ENCODE measurements around the gene TAF10.

The TAF10 gene

DNA sequence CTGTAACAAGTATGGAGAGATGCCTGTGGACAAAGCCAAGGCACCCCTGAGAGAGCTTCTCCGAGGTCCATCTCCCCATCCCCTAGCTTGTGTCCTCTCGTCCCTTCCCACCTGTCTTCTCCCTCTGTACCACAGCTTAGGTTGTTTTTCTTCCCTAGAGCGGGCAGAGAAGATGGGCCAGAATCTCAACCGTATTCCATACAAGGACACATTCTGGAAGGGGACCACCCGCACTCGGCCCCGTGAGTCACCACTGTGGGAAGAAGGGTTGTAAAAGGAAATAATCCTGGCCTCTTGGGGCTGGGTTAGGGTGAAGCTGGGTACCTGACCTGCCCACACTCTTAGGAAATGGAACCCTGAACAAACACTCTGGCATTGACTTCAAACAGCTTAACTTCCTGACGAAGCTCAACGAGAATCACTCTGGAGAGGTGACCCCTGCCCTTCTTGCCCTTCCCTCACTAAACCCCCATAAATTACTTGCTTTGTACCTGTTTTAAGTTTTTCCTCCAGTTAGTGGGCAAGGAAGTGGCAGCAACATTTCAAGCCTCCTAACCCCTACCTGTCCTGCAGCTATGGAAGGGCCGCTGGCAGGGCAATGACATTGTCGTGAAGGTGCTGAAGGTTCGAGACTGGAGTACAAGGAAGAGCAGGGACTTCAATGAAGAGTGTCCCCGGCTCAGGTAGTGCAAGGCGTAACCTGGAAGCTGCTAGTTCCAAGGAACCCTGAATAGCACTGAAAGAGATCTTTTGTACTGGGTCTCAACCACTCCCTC lies 3.1 kb downstream of the TAF10 start:
- DNase-seq (ENCODE audit: low read depth): no peak

DNA sequence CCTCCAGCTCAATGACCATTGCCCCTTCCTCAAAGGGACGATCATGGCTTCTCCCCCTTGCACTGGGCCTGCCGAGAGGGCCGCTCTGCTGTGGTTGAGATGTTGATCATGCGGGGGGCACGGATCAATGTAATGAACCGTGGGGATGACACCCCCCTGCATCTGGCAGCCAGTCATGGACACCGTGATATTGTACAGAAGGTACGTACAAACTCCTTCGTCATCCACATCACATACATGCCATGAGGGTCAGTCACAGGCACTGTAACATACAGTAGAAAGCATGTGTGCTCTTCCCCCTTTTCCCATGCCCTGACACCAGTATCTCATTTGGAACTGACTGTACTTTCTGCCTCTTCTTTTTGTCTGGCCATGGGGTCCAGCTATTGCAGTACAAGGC lies 4.0 kb downstream of the TAF10 start:
- DNase-seq (ENCODE audit: low read depth): no peak

DNA sequence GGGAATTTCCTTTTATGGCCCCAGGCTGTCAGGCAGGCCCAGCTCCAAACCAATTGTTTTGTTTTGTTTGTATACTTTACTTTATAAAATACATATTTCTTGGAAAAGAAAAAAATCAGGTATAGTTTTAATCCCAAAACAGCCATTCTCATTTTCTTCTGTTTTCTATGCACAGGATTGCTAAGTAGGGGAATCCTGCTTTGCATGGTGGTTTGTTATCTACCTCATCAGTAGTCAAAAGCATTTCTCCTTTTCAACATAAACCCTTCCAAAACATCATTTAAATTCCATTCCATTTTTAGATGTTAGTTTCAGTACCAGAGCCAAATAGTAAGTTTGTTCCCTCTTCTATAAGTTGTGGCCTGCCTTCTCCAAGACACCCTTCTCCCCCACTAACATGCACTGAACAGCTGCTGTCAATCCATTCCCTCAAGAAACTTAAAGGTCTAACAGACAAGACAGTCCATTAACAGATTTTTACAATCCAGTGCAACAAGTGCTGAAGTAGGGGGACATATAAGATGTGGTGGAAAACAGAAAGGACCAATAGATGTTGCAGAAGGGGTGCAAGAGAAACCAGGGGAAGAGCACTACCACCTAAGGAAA lies 4.7 kb downstream of the TAF10 start:
- no peak for DNase-seq (ENCODE audit: low read depth)

DNA sequence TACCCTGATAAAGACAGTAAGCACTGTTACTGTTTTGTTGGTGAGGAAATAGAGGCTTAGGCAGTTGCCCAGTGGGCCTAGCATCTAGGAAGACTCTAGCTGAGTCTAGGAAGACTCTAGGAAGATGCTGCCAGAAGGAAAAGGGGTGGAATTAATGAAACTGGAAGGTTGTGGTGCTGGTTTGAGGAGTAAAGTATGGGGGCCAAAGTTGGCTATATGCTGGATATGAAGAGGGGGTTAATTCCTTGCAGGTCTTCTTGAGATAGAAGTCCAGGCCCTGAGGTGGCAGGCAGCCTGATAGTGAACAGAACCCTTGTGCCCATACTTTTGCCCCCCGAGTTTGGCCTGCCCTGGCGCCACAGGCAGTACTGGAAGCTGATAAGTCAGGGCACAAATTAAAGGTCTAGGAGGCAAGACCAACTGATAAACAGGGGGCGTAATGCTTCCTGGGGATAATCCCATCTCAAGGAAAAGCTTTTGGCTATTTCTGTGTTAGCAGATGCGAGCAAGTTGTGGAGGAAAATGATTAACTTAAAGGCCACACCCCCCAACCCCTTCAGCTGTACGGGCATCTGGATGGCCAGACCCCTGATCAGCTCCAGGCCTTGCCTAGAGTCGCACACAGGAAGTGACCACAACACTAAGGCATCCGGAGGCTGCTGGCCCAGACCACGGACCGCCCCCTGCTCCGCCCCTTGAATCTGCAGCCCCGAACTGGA lies 5.4 kb downstream of the TAF10 start:
- peak; percentile 29 for DNase-seq (ENCODE audit: low read depth)

DNA sequence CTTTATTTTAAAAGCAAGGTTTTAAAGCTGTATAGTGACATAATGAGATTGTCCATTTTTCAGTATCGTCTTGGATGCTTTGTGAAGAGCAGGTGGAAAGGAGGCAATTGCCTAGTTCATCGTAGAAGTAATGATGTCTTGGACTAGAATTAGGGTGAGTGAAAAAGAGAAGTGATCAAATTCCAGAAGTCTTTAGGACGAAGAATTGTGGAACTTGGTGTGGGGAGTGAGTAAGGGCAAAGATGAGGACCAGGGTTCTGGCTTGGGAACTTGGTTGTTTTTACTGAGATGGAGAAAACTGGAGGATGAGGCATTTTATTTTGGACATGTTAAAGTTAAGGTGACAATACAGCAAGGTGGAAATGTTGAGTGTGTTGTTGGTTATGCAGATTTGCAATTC lies 7.2 kb downstream of the TAF10 start:
- DNase-seq (ENCODE audit: low read depth): no peak

DNA sequence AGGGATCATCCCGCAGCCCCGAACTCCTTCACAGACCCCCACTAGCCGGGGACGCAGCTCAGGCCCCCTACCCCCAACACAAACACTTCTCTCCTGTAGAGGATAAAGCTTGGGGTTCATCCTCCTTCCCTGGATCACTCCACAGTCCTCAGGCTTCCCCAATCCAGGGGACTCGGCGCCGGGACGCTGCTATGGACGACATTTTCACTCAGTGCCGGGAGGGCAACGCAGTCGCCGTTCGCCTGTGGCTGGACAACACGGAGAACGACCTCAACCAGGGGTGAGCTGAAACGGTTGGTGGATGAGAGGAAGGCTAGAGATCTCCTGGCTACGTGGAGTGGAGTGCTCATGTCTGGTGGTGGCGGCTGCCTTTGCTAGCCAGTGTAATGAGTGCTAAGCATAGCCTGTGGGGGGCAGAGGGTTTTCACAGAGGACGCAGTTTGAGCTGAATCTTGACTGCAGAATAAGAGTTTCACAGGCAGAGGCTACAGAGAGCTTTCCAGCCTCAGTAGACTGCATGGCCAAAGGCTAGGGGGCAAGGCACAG lies 7.9 kb downstream of the TAF10 start:
- DNase-seq (ENCODE audit: low read depth): peak; percentile 44

DNA sequence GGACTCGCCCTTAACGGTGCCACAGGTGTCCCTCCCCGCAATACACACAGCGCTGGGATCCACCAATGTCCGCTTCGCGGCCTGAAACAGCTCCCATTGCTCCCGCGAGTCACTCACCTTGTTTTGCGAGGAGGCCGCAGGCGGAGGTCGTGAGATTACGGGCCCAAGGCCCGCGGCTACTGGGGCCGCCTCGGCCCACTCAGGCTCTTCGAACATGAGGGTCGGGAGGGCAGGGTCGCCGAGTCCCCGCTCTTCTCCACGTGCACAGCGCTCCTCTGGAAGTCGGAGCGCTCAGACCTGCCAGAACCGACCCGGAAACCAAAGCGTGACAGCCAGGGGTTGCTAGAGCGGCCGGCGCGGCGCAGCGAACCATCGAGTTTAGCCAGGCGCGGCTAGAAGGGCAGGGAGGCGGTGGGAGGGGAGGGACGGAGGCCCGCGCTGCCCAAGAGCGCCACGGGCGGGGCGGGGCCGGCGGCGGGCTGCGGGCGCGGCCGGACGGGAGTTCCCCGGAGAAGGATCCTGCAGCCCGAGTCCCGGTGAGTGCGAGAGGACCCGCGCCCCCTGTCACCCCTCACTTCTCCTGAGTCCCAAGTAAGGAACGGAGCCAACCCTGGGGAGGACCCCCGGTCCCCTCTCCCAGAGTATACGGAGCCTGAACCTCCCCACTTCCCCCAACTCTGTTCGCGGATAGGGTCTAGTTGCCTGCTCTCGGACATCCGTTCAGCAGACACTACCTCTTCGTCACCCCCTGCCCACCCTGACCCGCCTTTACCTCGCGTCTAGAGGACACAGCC lies 8.5 kb downstream of the TAF10 start, which contains the start of the genes ILK and RRP8:
Gene ILK, plus strand, starts transcription at position 488 of the 794 bp plus-strand sequence. CDS start 498 bp downstream, outside the sequence.
Gene RRP8, minus strand, starts transcription at position 330 of the 794 bp plus-strand sequence. Its CDS starts 114 bp downstream, at position 216.
- DNase-seq (ENCODE audit: low read depth): peak; percentile 80

DNA sequence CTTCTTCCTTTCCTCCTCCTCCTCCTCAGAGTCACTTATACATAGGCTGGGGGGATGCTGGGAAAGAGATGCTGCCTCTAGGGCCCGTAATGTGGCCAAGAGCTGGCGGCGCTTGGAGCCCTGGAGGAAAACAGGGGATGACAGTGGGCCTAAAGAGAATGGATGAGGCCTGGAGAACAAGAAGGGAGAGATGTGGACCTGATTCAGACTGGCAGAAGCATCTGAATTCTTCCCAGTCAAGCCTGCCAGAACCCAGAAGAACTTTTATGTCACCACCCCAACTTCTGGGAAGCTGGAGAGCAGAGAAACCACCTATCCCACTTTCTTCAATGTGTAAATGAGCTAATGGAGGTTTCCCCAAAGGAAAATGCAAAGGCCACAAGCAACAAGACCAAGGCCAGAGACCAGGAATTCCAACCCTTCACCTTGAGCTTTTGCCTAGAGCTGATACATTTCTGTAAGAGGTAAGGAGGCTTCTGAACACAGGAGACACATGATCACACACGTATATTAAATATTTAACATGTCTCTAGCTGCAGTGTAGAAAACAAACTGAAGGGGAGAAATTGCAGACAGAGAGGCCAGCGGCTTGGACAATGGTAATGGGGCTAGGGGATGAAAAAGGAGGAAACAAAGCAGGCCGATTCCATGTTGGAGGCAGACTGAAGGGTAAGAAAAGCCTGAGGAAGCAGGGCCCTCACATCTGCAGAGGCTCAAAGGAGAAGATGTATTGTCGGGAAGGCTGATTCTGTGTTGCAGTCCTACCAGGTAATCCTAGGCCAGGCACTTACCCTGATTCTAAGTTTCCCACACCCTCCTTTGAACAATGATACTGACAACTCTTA lies 9.7 kb downstream of the TAF10 start:
- no peak for DNase-seq (ENCODE audit: low read depth)

DNA sequence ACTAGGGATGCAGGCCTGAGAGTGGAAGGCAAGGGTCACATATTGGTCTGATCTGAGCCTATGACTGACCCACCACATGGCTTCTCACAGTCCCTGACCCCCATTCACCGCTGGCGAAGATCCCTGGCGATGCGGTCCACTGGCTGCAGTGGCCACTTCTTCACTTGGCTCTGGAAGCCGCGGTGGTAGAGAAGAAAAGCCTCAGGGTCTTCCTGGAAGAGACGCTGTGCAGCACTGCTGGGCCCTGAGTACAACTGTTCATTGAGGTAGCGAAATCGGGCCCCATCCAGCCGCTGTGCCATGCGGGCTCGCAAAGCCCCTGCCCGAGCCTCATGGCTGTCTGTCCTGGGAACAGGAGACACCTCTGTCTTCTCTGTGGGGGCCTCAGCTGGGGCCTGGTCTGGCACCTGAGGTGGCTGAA lies 11.0 kb downstream of the TAF10 start:
- no peak for DNase-seq (ENCODE audit: low read depth)

DNA sequence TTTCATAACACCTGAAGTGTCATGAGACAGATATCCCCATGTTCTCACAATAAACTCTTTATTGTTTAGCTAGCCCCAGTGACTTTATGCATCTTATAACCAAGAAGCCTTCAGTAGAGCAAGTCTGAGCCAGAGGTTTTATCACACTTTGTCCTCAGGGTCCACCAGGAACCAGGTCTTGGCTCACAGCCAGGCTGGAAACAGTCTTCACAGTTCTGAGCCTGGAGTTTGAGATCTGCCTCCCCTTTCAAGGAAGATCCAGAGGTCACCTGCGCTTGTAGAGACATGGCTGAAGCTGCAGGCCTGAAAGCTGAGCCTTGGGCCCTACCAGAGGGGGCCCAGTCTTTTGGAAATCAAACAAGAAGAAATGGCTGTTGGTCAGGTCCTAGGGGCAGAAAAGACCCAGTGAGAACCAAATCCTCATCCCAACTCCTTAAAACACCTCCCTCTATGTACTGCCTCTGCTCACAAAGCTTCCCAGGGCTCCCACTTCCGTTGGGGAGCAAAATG lies 12.1 kb downstream of the TAF10 start:
- no peak for DNase-seq (ENCODE audit: low read depth)

DNA sequence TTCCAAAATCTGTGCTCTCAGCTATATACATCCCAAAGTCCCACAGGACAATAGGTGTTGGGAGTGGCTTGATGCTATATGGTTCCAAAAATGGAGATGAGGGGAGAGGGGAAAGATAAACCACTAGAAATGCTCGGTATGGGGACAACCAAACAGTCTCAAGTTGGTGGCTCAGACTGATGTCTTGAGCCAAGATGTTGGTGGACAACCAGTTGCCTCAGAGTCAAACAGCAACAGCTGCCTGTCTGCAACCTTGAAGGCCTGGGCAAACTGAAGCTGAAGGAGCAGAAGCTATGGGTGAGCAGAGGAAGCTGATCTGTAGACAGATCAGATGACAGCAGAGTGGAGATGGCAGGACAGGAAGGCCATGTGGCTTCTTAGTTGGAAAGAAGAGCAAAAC lies 12.6 kb downstream of the TAF10 start:
- DNase-seq (ENCODE audit: low read depth): no peak

DNA sequence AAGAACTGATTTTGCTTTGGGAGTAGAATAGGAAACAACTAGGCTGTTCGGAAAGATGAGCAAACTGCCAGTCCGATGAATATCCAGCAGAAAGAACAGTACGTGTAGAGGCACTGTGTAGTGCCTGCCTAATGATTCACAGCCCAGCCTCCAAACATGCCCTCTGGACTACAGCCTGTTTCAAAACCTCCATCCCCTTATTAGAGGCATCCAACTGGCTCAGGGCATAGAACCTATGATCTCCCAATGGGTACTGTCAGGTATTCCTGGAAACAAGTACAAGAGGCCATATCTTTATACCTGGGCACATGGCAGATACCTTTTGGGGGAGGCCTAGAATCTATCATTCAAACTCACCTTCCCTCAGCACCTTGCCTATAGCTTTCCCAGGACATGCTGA lies 13.5 kb downstream of the TAF10 start:
- DNase-seq (ENCODE audit: low read depth): no peak

DNA sequence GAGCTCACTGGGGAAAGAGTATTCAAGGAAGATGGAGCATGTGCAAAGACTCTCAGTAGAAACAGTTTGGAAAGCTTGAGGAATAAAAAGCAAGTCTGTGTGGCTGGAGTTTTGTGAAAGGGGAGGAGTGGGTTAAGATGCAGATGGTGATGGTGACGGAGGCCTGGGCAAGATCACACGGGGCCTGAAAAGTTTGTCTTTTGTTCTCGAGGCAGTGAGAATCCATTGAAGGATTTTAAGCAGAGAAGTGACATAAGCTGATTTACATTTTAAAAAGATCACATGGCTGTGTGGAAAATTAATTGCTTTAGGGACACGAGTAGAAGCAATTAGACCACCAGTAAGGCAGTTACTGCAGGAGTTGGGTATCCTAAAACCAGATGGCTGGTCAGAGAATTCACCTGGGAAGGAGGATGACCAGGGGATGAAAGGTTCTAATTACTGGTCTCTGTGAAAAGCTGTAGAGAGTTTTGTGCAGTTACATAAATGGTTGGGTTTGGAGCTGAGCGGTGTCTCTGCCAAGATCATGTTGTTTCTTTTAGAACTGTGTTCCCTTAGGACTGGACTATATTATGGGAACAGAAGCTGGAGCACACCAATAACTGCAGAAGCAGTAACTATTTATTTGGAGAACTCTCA lies 15.7 kb downstream of the TAF10 start:
- DNase-seq (ENCODE audit: low read depth): no peak

DNA sequence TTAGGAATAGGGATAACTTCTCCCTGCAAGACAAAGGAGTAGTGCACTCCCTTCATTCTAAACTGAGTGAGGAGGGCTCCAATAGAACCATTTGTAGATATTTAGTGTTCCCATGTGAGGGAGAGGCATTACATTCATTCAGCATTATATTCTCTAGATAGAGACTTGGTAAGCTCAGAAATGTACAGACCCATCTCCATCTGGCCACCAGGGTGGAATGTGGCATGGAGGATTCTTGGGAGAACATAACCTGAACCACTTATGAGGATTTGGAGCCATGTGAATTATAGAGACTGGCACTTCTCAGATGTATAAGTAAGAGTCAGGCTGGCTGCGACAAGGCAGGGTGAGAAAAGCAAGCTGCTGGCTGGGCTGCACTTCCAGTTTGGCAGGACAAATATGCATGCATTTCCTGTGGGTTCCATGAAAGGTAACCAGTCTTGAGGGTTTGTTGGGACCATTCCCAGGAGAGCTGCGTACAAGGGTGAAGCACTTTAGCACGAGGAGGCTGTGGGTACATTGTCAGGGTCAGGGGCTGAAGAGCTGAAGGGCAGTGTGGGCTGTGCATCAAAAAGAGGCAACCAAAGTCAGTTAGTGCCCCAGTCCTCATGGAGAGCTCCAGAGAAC lies 17.8 kb downstream of the TAF10 start:
- DNase-seq (ENCODE audit: low read depth): no peak

DNA sequence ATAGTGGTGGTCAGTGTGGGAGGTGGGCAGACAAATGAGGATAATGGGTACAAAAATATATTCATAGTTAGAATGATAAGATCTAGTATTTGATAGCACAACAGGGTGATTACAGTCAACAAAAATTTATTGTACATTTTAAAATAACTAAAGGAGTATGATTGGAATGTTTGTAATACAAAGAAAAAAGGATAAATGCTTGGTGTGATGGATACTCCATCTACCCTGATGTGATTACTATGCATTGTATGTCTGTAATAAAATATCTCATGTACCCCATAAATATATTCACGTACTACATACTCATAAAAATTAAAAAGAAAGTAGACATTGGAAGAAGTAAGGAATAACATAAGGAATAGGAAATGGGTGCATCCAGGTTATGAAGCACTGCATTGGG lies 24.0 kb downstream of the TAF10 start:
- no peak for DNase-seq (ENCODE audit: low read depth)

DNA sequence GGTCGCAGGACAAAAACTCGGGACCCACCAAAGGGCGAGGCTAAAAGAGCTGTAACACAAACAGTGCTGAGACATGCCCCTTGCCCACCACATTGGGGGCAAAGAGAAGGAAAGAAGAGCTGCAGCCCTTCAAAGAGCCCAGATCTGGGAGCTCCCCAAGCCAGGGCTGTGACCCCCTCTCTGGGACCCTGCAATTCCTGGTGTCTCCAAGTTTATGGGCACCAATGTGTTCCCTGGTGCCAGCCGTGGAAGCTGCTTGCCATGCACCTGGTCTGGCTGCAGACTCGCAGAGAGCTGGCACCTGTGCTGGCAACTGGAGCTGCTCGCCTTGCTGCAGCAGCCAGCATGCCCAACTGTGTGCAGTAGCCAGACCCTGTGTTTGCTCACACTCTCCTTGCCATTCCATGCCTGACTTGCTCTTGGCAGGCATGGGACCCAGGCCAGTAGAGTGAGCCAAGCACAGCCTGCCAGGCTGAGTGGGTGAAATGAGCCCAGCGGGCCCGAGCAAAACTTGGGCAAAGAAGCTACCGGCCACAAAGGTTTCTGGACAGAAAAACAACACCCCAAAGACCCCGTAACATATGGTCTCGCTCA lies 24.6 kb downstream of the TAF10 start:
- DNase-seq (ENCODE audit: low read depth): no peak

DNA sequence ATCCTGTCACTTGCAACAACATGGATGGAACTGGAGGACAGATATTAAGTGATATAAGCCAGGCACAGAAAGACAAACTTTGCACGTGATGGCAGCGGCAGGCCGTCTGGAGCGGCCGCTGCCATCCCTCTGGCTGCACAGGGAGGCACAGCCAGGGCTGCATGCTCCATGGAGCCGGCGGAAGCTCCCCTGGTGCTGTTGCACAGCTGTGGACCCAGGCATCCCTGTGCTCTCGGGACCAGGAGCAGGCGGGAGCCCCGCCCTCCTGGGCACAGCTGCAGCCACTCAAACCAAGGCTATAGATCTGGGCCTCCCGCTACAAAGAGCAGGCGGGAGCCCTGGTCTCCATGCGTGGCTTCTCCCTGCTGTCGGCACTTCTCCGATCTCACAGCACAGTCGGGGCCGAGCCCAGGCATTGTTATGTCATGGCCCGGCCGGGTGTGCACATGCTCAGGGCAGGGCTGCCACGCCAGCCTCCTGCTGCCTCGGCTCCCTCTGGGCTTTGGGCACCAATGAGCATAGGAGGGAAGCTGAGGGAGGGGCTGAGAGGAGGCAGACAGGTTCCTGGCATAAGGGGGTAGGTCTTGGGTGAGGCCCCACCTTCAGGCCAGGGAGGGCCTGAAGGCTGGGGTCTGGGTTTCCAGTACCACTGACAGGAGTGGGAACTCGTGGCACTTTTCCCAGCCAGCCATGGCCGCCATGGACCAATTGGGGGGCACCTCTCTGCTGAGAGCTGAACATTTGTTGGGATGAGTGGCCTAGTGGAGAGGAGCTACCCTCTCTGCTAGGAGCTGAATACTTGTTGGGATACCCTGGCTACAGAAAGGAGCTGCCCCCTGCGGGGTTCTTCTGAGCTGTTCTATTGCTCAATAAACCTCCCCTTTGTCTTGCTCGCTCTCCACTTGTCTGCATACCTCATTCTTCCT lies 25.3 kb downstream of the TAF10 start:
- no peak for DNase-seq (ENCODE audit: low read depth)

DNA sequence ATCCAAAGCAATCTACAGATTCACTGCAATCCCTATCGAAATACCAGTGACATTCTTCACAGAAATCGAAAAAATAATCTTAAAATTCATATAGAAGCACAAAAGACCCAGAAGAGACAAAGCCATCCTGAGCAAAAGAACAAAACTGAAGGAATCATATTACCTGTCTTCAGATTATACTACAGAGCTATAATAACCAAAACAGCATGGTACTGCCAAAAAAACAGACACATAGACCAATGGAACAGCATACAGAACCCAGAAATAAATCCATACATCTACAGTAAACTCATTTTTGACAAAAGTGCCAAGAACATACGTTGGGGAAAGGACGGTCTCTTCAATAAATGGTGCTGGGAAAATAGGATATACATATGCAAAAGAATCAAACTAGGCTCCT lies 27.5 kb downstream of the TAF10 start:
- no peak for DNase-seq (ENCODE audit: low read depth)

Measured in activated T-cell treated with anti-CD3 and anti-CD28 coated beads for 1 hour (primary cell).